ENCODE data around the gene FAF1.

- no peak for TF ChIP-seq POLR2A (IDR thresholded peaks at IDR 0.05)
- TF ChIP-seq CTCF (IDR thresholded peaks at IDR 0.05) = no peak
Measured at GRCh38 chr1:50564417-50564816, 395.6 kb downstream of the FAF1 start.

Measured in right lobe of liver (tissue), 4 donors.